Putamen (tissue), 1 donor: ENCODE measurements around the gene ZNF205.
A peak's percentile ranks its signal among the peaks of the same experiment; 100 is the strongest.

ENCODE experiments used
- DNase-seq: peaks from one replicate; pipeline ENCODE4 v3.0.0-alpha.2; 2016; ENCODE audit warnings: low spot score

Gene ZNF205

GRCh38 chr16:3084969-3085670 lies 27.3 kb upstream of the ZNF205 start:
- no peak for DNase-seq

- no peak for DNase-seq
These were observed 26.4 kb upstream of the ZNF205 start for GRCh38 chr16:3085868-3086595.

- no peak for DNase-seq
These were observed 25.7 kb upstream of the ZNF205 start for GRCh38 chr16:3086596-3087242.

GRCh38 chr16:3087243-3088235 lies 24.8 kb upstream of the ZNF205 start:
- DNase-seq: no peak

DNA sequence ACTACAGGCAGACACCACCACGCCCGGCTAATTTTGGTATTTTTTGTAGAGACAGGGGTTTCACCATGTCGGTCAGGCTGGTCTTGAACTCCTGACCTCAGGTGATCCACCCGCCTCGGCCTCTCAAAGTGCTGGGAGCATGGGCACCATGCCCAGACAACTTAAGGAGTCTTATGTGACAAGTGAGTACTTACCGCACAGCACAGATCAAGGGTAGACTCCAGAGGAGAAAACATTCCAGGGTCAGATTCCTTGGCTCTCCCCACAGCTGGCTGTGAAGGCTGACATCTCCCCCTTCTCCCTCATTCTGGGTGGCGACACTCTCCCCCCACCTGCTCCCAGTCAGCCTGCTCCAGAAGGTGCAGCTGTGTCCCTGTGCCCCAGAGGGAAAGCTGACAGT lies 23.9 kb upstream of the ZNF205 start:
- no peak for DNase-seq

- DNase-seq: no peak
These were observed 23.3 kb upstream of the ZNF205 start for GRCh38 chr16:3088925-3089716.

DNA sequence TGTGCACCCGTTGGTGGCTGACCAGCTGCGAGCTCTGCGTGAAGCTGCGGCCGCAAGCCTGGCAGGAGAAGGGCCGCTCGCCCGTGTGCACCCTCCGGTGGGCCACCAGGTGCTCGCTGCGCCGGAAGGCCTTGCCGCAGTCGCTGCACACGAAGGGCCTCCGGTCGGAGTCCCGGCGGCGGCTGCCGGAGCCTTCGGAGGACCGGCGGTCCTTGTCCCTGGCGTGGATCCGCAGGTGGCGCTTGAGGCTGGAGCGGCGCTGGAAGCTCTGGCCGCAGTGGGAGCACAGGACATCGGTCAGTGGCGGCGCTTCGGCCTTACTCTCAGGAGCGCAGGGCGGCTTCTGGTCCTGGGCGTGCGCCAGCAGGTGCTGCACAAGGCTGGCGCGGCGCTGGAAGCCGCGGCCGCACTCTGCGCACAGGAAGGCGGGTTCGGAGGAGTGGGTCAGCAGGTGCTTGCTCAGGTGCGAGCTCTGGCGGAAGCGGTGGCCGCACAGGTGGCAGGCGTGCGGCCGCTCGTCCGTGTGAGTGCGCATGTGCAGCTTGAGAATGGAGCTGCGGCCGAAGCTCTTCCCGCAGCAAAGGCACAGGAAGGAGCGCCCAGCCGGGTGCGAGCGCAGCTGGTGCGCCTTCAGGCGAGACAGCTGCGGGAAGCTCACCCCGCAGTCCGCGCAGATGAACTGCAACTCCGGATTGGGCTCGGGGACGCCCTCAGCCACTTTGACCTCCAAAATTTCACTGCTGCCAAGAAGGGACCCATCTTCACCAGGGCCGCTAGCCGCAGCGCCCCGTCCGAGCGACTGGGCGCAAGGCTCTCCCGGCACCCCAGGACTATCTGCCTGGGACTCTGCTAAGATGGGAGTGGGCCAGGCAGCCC lies 22.4 kb upstream of the ZNF205 start:
- no peak for DNase-seq

DNA sequence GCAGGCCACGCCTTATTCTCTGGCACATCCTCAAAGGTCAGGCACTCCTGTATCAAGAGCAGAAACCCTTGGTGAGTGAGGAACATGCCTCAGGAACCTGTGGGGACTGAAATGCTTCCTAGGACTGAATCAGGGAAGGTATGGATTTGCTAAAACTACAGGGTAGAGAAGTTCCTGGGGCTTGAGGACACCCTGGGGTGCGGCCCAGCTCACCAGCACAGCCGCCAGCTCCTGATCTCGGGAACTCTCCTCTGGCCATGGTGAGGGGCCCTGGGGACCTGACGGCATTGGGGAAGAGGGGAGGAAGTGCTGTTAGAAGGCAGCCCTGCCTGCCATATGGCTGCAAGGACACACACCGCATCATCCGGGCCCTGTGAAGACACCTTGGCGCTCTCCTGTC lies 20.8 kb upstream of the ZNF205 start:
- no peak for DNase-seq

GRCh38 chr16:3092501-3092941 lies 19.9 kb upstream of the ZNF205 start:
- no peak for DNase-seq

- no peak for DNase-seq
These were observed 17.9 kb upstream of the ZNF205 start for GRCh38 chr16:3094289-3095027.

- no peak for DNase-seq
These were observed 16.5 kb upstream of the ZNF205 start for GRCh38 chr16:3095869-3096268.

GRCh38 chr16:3096362-3096761 lies 16.0 kb upstream of the ZNF205 start:
- no peak for DNase-seq

- no peak for DNase-seq
These were observed 15.1 kb upstream of the ZNF205 start for GRCh38 chr16:3097266-3097665.

DNA sequence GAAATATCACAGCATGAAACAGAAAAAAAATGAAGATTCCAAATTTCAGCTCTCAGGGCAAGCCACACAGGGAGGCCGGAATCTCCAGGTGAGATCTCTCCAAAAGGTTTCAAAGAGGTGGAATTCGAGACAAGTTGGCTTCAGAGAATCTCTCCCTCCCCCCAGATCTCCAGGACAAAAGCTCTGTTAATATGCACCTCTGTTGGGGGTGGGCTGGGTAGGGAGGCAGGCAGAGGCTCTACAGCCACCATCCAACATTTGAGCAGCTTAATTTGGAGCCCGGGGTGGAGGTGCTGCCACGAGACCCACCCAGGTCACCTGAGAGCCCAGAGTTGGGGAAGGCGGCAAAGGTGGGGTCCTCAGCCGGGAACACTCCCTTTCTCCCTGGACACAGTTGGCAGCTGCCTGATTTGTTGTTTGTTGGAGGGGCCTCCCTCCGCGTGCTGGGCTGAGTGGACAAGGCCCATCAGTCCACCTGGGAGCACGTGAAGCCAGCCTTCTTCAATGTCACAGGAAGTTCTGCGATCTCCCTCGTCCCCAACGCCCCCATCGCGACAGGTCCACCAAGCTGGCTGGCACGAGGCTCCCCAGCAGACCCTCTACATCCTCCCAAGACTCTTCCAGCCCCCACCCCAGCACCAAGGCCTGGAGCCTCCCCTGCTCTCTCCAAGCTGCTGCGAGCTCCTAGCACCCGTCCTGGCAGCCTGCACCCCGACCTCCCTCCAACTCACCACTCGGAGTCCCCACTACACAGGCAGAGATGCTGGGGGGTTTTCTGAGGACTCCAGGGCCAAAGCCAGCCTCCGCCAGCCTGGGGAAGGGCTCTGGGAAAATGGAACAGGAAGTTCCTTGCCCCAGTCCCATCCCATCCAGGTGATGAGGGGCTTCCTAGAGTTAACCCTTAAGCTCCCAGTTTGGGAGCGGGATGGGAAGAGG lies 13.7 kb upstream of the ZNF205 start, which contains the start of gene ZSCAN10:
ZSCAN10 (minus strand) TSS at position 836 of the 936 bp plus-strand sequence. CDS start 6,357 bp downstream, outside the sequence.
- DNase-seq: no peak

GRCh38 chr16:3099395-3099731 lies 13.0 kb upstream of the ZNF205 start:
- no peak for DNase-seq

DNA sequence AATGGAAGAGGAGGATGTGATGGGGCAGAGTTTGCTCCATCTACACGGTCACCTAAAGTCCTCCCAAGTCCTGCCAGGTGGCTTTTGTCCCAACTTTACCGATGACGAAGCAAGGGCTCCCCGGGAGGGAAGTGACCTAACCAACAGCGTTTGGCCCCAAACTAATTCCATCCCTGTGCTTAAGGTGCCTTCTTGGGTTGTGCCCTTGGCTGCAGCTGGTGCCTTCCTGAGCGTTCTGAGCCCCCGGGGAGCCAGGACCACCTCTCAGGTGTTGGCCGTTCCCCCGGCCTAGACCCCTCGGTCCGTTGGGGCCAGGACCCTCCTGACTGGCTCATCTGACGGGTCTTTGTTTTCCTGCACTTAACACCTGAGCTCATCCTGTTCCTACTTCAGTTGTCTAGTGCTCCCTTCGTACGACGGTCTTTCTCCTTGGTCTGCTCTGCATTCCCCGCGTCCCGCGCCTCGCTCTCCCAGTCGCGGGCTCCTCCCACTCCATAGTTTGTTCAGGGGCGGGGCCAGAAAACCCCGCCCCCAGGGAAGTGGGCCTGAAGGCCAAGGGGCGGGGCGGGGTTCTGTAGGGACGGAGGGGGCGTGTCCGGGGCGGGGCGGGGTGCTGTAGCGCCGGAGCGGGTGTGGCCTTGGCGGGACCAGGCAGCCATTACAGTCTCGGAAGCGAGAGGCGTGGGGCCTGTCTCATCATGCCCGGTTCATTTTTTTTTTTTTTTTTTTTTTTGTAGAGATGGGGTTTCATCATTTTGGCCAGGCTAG lies 12.5 kb upstream of the ZNF205 start:
- DNase-seq: peak; percentile 64
